ENCODE measurements around the gene TMEM44.

TMEM44 gene

DNA sequence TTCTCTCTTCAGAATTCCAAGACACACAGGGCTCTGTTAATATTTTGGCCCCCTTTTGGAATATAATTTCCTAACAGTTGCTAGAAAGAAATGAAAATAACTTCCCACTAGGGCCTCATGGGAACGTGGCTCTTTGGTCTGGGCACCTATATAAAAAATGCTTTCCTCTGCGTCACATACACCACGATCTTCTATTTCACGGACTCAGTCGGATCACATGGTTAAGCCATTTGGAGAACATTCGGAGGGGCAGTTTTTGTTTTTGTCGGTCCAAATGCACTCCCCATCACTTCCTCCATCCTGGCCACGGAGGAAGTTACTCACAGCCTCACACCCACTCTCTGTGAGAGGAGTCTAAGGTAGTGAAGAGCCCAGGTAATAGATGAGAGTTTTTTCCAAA, 21.0 kb downstream of the TMEM44 start:
- ATAC-seq = no peak
- no peak for TF ChIP-seq TCF4 (CRISPR knock-in tag; IDR thresholded peaks at IDR 0.05; ENCODE audit: borderline replicate concordance)
- TF ChIP-seq ZC3H10 (CRISPR knock-in tag; IDR thresholded peaks at IDR 0.05) = no peak
- TF ChIP-seq, protein P1, sequence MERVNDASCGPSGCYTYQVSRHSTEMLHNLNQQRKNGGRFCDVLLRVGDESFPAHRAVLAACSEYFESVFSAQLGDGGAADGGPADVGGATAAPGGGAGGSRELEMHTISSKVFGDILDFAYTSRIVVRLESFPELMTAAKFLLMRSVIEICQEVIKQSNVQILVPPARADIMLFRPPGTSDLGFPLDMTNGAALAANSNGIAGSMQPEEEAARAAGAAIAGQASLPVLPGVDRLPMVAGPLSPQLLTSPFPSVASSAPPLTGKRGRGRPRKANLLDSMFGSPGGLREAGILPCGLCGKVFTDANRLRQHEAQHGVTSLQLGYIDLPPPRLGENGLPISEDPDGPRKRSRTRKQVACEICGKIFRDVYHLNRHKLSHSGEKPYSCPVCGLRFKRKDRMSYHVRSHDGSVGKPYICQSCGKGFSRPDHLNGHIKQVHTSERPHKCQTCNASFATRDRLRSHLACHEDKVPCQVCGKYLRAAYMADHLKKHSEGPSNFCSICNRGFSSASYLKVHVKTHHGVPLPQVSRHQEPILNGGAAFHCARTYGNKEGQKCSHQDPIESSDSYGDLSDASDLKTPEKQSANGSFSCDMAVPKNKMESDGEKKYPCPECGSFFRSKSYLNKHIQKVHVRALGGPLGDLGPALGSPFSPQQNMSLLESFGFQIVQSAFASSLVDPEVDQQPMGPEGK (CRISPR knock-in tag; IDR thresholded peaks at IDR 0.05; ENCODE audit: borderline replicate concordance) = no peak
- TF ChIP-seq, protein P2, sequence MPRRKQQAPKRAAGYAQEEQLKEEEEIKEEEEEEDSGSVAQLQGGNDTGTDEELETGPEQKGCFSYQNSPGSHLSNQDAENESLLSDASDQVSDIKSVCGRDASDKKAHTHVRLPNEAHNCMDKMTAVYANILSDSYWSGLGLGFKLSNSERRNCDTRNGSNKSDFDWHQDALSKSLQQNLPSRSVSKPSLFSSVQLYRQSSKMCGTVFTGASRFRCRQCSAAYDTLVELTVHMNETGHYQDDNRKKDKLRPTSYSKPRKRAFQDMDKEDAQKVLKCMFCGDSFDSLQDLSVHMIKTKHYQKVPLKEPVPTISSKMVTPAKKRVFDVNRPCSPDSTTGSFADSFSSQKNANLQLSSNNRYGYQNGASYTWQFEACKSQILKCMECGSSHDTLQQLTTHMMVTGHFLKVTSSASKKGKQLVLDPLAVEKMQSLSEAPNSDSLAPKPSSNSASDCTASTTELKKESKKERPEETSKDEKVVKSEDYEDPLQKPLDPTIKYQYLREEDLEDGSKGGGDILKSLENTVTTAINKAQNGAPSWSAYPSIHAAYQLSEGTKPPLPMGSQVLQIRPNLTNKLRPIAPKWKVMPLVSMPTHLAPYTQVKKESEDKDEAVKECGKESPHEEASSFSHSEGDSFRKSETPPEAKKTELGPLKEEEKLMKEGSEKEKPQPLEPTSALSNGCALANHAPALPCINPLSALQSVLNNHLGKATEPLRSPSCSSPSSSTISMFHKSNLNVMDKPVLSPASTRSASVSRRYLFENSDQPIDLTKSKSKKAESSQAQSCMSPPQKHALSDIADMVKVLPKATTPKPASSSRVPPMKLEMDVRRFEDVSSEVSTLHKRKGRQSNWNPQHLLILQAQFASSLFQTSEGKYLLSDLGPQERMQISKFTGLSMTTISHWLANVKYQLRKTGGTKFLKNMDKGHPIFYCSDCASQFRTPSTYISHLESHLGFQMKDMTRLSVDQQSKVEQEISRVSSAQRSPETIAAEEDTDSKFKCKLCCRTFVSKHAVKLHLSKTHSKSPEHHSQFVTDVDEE (CRISPR knock-in tag; IDR thresholded peaks at IDR 0.05) = no peak
- TF ChIP-seq ARNTL (CRISPR knock-in tag; IDR thresholded peaks at IDR 0.05; ENCODE audit: borderline replicate concordance, low read depth) = no peak
- no peak for TF ChIP-seq RARB (CRISPR knock-in tag; IDR thresholded peaks at IDR 0.05)
- no peak for TF ChIP-seq ZNF70 (CRISPR knock-in tag; IDR thresholded peaks at IDR 0.05)
- no peak for TF ChIP-seq ZFP3 (CRISPR knock-in tag; IDR thresholded peaks at IDR 0.05)
- TF ChIP-seq GLIS3 (CRISPR knock-in tag; IDR thresholded peaks at IDR 0.05) = no peak
- TF ChIP-seq, protein P3, sequence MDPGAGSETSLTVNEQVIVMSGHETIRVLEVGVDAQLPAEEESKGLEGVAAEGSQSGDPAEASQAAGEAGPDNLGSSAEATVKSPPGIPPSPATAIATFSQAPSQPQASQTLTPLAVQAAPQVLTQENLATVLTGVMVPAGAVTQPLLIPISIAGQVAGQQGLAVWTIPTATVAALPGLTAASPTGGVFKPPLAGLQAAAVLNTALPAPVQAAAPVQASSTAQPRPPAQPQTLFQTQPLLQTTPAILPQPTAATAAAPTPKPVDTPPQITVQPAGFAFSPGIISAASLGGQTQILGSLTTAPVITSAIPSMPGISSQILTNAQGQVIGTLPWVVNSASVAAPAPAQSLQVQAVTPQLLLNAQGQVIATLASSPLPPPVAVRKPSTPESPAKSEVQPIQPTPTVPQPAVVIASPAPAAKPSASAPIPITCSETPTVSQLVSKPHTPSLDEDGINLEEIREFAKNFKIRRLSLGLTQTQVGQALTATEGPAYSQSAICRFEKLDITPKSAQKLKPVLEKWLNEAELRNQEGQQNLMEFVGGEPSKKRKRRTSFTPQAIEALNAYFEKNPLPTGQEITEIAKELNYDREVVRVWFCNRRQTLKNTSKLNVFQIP (CRISPR knock-in tag; IDR thresholded peaks at IDR 0.05; ENCODE audit: borderline replicate concordance, low read depth) = no peak
- no peak for TF ChIP-seq CSDC2 (CRISPR knock-in tag; IDR thresholded peaks at IDR 0.05)
- no peak for TF ChIP-seq PPARA (CRISPR knock-in tag; IDR thresholded peaks at IDR 0.05; ENCODE audit: borderline replicate concordance)
- TF ChIP-seq, protein P4, sequence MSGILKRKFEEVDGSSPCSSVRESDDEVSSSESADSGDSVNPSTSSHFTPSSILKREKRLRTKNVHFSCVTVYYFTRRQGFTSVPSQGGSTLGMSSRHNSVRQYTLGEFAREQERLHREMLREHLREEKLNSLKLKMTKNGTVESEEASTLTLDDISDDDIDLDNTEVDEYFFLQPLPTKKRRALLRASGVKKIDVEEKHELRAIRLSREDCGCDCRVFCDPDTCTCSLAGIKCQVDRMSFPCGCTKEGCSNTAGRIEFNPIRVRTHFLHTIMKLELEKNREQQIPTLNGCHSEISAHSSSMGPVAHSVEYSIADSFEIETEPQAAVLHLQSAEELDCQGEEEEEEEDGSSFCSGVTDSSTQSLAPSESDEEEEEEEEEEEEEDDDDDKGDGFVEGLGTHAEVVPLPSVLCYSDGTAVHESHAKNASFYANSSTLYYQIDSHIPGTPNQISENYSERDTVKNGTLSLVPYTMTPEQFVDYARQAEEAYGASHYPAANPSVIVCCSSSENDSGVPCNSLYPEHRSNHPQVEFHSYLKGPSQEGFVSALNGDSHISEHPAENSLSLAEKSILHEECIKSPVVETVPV (CRISPR knock-in tag; IDR thresholded peaks at IDR 0.05) = no peak
- TF ChIP-seq TOX (CRISPR knock-in tag; IDR thresholded peaks at IDR 0.05; ENCODE audit: borderline replicate concordance) = no peak
- TF ChIP-seq ZNF565 (CRISPR knock-in tag; conservative IDR thresholded peaks at IDR 0.05; ENCODE audit: low read depth) = no peak
- no peak for TF ChIP-seq ZNF8 (CRISPR knock-in tag; IDR thresholded peaks at IDR 0.05)
- no peak for TF ChIP-seq ZFP30 (CRISPR knock-in tag; IDR thresholded peaks at IDR 0.05)
- no peak for TF ChIP-seq ISL1 (CRISPR knock-in tag; IDR thresholded peaks at IDR 0.05)
- no peak for TF ChIP-seq OSR1 (CRISPR knock-in tag; IDR thresholded peaks at IDR 0.05)
- no peak for TF ChIP-seq BACH2 (CRISPR knock-in tag; IDR thresholded peaks at IDR 0.05; ENCODE audit: borderline replicate concordance)

DNA sequence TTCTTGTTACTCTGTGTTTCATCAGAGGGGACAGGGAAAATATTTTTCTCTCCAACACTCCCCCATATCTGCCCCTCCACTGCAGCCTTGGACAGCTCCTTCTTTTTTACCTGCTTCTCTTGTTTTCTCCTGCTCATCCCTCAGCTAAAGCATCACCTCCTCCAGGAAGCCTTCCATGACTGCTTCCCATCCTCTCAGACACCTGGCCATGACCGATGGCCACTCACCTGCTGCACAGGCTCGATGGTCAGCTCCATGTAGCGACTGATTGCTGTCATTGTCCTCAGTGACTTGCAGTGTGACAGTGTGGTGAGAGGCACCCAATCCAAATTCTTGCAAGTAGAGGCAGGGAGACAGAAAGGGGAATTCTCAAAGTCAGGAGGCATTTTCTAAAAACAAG, 22.5 kb downstream of the TMEM44 start:
- no peak for ATAC-seq
- peak; percentile 87 for TF ChIP-seq ZFP3 (CRISPR knock-in tag; IDR thresholded peaks at IDR 0.05)
- TF ChIP-seq PPARA (CRISPR knock-in tag; IDR thresholded peaks at IDR 0.05; ENCODE audit: borderline replicate concordance) = no peak
- TF ChIP-seq, protein P4 (CRISPR knock-in tag; IDR thresholded peaks at IDR 0.05) = no peak
- no peak for TF ChIP-seq ZNF70 (CRISPR knock-in tag; IDR thresholded peaks at IDR 0.05)

DNA sequence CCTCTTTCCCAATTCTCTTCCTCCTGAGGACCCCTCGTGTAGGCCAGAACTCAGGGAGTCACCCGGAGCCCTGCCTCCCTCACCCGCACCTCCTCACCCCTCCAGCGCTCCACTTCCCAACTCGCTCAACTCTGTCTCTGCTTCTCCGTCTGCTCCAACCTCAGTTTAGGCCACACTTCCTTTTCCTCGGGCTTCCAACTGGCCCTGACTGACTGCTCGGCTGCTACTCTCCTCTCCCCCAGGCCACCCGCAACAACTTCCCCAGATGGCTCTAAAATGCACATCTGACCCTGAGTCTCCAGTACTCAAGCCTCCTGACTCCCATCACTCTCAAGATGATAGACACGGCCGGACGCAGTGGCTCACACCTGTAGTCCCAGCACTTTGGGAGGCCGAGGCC, 23.6 kb downstream of the TMEM44 start:
- no peak; the same call in 2 of the 3 replicates for ATAC-seq
- no peak for TF ChIP-seq ZC3H10 (CRISPR knock-in tag; IDR thresholded peaks at IDR 0.05)
- no peak for TF ChIP-seq ESRRG (CRISPR knock-in tag; IDR thresholded peaks at IDR 0.05)
- TF ChIP-seq, protein P5, sequence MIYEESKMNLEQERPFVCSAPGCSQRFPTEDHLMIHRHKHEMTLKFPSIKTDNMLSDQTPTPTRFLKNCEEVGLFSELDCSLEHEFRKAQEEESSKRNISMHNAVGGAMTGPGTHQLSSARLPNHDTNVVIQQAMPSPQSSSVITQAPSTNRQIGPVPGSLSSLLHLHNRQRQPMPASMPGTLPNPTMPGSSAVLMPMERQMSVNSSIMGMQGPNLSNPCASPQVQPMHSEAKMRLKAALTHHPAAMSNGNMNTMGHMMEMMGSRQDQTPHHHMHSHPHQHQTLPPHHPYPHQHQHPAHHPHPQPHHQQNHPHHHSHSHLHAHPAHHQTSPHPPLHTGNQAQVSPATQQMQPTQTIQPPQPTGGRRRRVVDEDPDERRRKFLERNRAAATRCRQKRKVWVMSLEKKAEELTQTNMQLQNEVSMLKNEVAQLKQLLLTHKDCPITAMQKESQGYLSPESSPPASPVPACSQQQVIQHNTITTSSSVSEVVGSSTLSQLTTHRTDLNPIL (CRISPR knock-in tag; IDR thresholded peaks at IDR 0.05; ENCODE audit: low read depth) = no peak
- no peak for TF ChIP-seq ZNF70 (CRISPR knock-in tag; IDR thresholded peaks at IDR 0.05)
- TF ChIP-seq ZNF565 (CRISPR knock-in tag; conservative IDR thresholded peaks at IDR 0.05; ENCODE audit: low read depth) = no peak
- TF ChIP-seq RARB (CRISPR knock-in tag; IDR thresholded peaks at IDR 0.05) = no peak
- no peak for TF ChIP-seq OSR1 (CRISPR knock-in tag; IDR thresholded peaks at IDR 0.05)
- TF ChIP-seq SNAI2 (CRISPR knock-in tag; IDR thresholded peaks at IDR 0.05) = no peak
- TF ChIP-seq, protein P1 (CRISPR knock-in tag; IDR thresholded peaks at IDR 0.05; ENCODE audit: borderline replicate concordance) = no peak
- TF ChIP-seq, protein P4 (CRISPR knock-in tag; IDR thresholded peaks at IDR 0.05) = no peak
- no peak for TF ChIP-seq CSDC2 (CRISPR knock-in tag; IDR thresholded peaks at IDR 0.05)
- TF ChIP-seq BACH2 (CRISPR knock-in tag; IDR thresholded peaks at IDR 0.05; ENCODE audit: borderline replicate concordance) = no peak
- TF ChIP-seq ZNF8 (CRISPR knock-in tag; IDR thresholded peaks at IDR 0.05) = no peak

Data from SK-N-SH treated with all-trans-retinoic acid at 6 μM for 48 hours (cell line).